Endometrium (tissue), 2 donors: Measurements from ENCODE around the gene CYYR1.
"Not testable (repeated sequence)": the region's sequence is repeated elsewhere in the genome, so short reads cannot be mapped to it uniquely, and the experiment has no call there.

ENCODE experiments used
- FAIRE-seq: peaks from 2 replicates; lab custom pipeline; 2012; peaks lifted over from hg19 to GRCh38; lab: Jason Lieb, UNC
- donor health status: control.
- donor health status: control.

Gene CYYR1

GRCh38 chr21:26489781-26490180 is 83.3 kb downstream of the CYYR1 start:
- no peak for FAIRE-seq

GRCh38 chr21:26487981-26488480 is 85.1 kb downstream of the CYYR1 start:
- FAIRE-seq: no peak

- no peak for FAIRE-seq
Observed at GRCh38 chr21:26473471-26473870, 99.6 kb downstream of the CYYR1 start.

- FAIRE-seq: no peak
Observed at GRCh38 chr21:26471099-26471471, 102.0 kb downstream of the CYYR1 start.

- FAIRE-seq: no peak
Observed at GRCh38 chr21:26470351-26471098, 102.6 kb downstream of the CYYR1 start.

- no peak for FAIRE-seq
Observed at GRCh38 chr21:26469789-26470188, 103.3 kb downstream of the CYYR1 start.

GRCh38 chr21:26465916-26466315 is 107.2 kb downstream of the CYYR1 start:
- FAIRE-seq: no peak

GRCh38 chr21:26461500-26461899 is 111.6 kb downstream of the CYYR1 start:
- FAIRE-seq: no peak

- no peak for FAIRE-seq
Observed at GRCh38 chr21:26460621-26461020, 112.5 kb downstream of the CYYR1 start.

GRCh38 chr21:26458854-26459253 is 114.2 kb downstream of the CYYR1 start:
- not testable (repeated sequence) for FAIRE-seq

- FAIRE-seq: no peak
Observed at GRCh38 chr21:26457817-26458216, 115.3 kb downstream of the CYYR1 start.

GRCh38 chr21:26453267-26453666 is 119.8 kb downstream of the CYYR1 start:
- FAIRE-seq: no peak

- FAIRE-seq: no peak
Observed at GRCh38 chr21:26451081-26451740, 121.9 kb downstream of the CYYR1 start.

GRCh38 chr21:26449161-26449560 is 123.9 kb downstream of the CYYR1 start:
- FAIRE-seq: no peak

GRCh38 chr21:26448751-26449150 is 124.3 kb downstream of the CYYR1 start:
- no peak for FAIRE-seq

GRCh38 chr21:26447932-26448475 is 125.1 kb downstream of the CYYR1 start:
- no peak for FAIRE-seq

GRCh38 chr21:26445440-26445839 is 127.6 kb downstream of the CYYR1 start:
- FAIRE-seq: no peak

- FAIRE-seq: no peak
Observed at GRCh38 chr21:26444646-26445045, 128.4 kb downstream of the CYYR1 start.

- no peak for FAIRE-seq
Observed at GRCh38 chr21:26443867-26444266, 129.2 kb downstream of the CYYR1 start.

GRCh38 chr21:26443291-26443690 is 129.8 kb downstream of the CYYR1 start:
- no peak for FAIRE-seq

GRCh38 chr21:26441149-26441548 is 131.9 kb downstream of the CYYR1 start:
- no peak for FAIRE-seq

- FAIRE-seq: no peak
Observed at GRCh38 chr21:26438976-26439375, 134.1 kb downstream of the CYYR1 start.

- FAIRE-seq: no peak
Observed at GRCh38 chr21:26437326-26438009, 135.6 kb downstream of the CYYR1 start.
